Brain microvascular endothelial cell (primary cell): ENCODE data around the gene CARD19.
"Not testable (repeated sequence)": the region's sequence is repeated elsewhere in the genome, so short reads cannot be mapped to it uniquely, and the experiment has no call there.

ENCODE experiments used
- DNase-seq: peaks from one replicate; pipeline ENCODE4 v3.0.0-alpha.2; 2020
- H3K27ac ChIP-seq: fragments of 250-450 bp; sonication (Bioruptor Pico); 2 replicates; pipeline ENCODE4 v1.5.1; 2020; ENCODE audit warnings: mild to moderate bottlenecking, moderate library complexity
- H3K27me3 ChIP-seq: fragments of 250-450 bp; sonication (Bioruptor Pico); replicated peaks from 2 replicates; pipeline ENCODE4 v1.5.1; 2020; ENCODE audit warnings: mild to moderate bottlenecking
- H3K36me3 ChIP-seq: fragments of 250-450 bp; sonication (Bioruptor Pico); replicated peaks from 2 replicates; pipeline ENCODE4 v1.5.1; 2020; ENCODE audit warnings: mild to moderate bottlenecking
- H3K4me3 ChIP-seq: 2 replicates; pipeline ENCODE4 v1.5.1; 2011; ENCODE audit warnings: low read depth, mild to moderate bottlenecking, control low read depth, low read length, moderate library complexity
- CTCF ChIP-seq: IDR thresholded peaks from 2 replicates; pipeline ENCODE4 v1.5.1; 2011; ENCODE audit warnings: low read depth, mild to moderate bottlenecking, moderate library complexity, low read length, control low read depth, inconsistent platforms; ENCODE audit errors: missing control alignments
- in situ Hi-C: cut with HindIII; loops from 2 replicates; pipeline ENCODE4 v1.10.0; 2017; ENCODE audit warnings: low sequenced_read_pairs, low pct_ligation_motif_present

Gene CARD19

GRCh38 chr9:93114169-93114983, 18.4 kb downstream of the CARD19 start:
- no peak overlapping the region for H3K27ac ChIP-seq
- in situ Hi-C loops: no loop called here

GRCh38 chr9:93114984-93115335, 18.9 kb downstream of the CARD19 start:
- H3K27ac ChIP-seq: no peak overlapping the region
- no peak for TF ChIP-seq CTCF
- peaks cover 17% of the 10 kb centered on the region for H3K36me3 ChIP-seq
- H3K4me3 ChIP-seq: no peak overlapping the region
- DNase-seq: no peak
- in situ Hi-C loops: no loop called here
- no peaks in the 10 kb centered on the region for H3K27me3 ChIP-seq

More at GRCh38 chr9:93114169-93114983, 18.4 kb downstream of the CARD19 start:
- no peaks in the 10 kb centered on the region for H3K27me3 ChIP-seq
- peaks cover 22% of the 10 kb centered on the region for H3K36me3 ChIP-seq
- DNase-seq: no peak
- no peak overlapping the region for H3K4me3 ChIP-seq
- TF ChIP-seq CTCF: no peak

- TF ChIP-seq CTCF: no peak
- Histone ChIP-seq H3K27me3 (no peaks in the 10 kb centered on the region), H3K27ac (no peak overlapping the region), H3K4me3 (no peak overlapping the region), H3K36me3 (peaks cover 13% of the 10 kb centered on the region)
- in situ Hi-C loops: no loop called here
- no peak for DNase-seq
These were observed 19.6 kb downstream of the CARD19 start for GRCh38 chr9:93115486-93116071.

- no peak overlapping the region for H3K4me3 ChIP-seq
- no peaks in the 10 kb centered on the region for H3K27me3 ChIP-seq
- TF ChIP-seq CTCF: no peak
- H3K27ac ChIP-seq: no peak overlapping the region
- in situ Hi-C loops: no loop called here
- peaks cover 9% of the 10 kb centered on the region for H3K36me3 ChIP-seq
- DNase-seq: no peak
These were observed 20.3 kb downstream of the CARD19 start for GRCh38 chr9:93116072-93116961.

- H3K4me3 ChIP-seq, H3K27me3 ChIP-seq, H3K27ac ChIP-seq, H3K36me3 ChIP-seq, DNase-seq, in situ Hi-C loops: not testable (repeated sequence)
These were observed 21.5 kb downstream of the CARD19 start for GRCh38 chr9:93117521-93117920.
